ENCODE measurements around the gene PALM.
"Not testable (repeated sequence)": the region's sequence is repeated elsewhere in the genome, so short reads cannot be mapped to it uniquely, and the experiment has no call there.

Gene PALM

GRCh38 chr19:679418-680286, 29.1 kb upstream of the PALM start:
- no peak for DNase-seq

GRCh38 chr19:680287-681028, 28.3 kb upstream of the PALM start:
- DNase-seq = peak; percentile 87

- no peak for DNase-seq
These were observed 27.4 kb upstream of the PALM start for GRCh38 chr19:681029-682019.

DNA sequence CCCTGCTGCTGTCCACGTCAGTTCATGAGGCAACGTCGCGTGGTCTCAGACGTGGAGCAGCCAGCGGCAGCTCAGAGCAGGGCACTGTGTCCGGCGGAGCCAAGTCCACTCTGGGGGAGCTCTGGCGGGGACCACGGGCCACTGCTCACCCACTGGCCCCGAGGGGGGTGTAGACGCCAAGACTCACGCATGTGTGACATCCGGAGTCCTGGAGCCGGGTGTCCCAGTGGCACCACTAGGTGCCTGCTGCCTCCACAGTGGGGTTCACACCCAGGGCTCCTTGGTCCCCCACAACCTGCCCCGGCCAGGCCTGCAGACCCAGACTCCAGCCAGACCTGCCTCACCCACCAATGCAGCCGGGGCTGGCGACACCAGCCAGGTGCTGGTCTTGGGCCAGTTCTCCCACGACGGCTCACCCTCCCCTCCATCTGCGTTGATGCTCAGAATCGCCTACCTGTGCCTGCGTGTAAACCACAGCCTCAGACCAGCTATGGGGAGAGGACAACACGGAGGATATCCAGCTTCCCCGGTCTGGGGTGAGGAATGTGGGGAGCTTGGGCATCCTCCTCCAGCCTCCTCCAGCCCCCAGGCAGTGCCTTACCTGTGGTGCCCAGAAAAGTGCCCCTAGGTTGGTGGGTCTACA, 25.9 kb upstream of the PALM start:
- DNase-seq = no peak

GRCh38 chr19:685454-685931, 23.2 kb upstream of the PALM start:
- no peak for DNase-seq

DNA sequence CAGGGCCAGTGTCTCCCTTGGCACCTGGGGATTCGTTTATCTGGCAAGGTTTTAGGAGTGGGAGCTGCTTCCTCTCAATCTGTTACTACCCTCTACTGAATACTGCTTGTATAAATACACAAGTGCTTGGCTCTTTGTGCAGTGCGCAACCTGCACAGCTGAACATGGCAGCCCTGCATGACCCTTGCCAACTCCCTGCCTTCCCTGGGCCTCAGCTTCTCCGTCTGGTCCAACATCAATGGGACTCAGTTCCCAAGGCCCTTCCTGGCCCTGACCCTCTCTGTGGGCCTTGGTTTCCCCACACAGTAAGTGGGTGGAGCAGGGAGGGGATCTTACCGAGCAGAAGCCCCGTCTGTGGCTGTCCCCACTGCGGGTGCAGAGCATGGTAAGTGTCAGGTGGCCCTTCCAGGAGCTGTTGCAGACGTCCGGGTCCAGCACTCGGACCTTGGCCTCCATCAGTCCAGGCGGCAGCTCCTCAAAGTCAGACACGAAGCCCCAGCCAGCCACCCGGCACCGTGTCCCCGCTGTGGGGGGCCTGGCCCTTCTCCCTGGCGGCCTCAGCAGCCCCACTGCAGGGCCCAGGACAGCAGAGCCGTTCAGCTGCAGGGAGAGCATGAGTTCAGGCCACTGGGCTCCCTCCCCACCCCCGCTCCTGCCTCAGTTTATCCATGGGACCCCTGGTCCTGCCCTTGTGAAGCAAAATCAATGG, 22.0 kb upstream of the PALM start:
- DNase-seq = no peak

GRCh38 chr19:687569-688166, 21.1 kb upstream of the PALM start:
- DNase-seq = no peak

- DNase-seq = no peak
These were observed 20.5 kb upstream of the PALM start for GRCh38 chr19:688214-688613.

DNA sequence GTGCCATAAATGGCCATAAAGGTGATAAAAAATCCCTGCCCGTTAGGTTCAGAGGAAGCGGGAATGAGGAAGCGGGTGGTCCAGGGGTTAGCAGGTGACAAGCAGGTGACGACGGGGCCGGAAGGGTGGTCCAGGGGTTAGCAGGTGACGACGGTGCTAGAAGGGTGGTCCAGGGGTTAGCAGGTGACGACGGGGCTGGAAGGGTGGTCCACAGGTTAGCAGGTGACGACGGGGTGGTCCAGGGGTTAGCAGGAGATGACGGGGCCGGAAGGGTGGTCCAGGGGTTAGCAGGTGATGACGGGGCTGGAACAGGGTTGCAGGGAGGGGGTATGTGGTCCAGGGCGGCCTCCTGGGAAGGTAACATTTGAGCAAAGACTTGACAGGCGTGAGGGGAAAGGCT, 19.7 kb upstream of the PALM start:
- DNase-seq = no peak

GRCh38 chr19:690203-690602, 18.5 kb upstream of the PALM start:
- no peak for DNase-seq

DNA sequence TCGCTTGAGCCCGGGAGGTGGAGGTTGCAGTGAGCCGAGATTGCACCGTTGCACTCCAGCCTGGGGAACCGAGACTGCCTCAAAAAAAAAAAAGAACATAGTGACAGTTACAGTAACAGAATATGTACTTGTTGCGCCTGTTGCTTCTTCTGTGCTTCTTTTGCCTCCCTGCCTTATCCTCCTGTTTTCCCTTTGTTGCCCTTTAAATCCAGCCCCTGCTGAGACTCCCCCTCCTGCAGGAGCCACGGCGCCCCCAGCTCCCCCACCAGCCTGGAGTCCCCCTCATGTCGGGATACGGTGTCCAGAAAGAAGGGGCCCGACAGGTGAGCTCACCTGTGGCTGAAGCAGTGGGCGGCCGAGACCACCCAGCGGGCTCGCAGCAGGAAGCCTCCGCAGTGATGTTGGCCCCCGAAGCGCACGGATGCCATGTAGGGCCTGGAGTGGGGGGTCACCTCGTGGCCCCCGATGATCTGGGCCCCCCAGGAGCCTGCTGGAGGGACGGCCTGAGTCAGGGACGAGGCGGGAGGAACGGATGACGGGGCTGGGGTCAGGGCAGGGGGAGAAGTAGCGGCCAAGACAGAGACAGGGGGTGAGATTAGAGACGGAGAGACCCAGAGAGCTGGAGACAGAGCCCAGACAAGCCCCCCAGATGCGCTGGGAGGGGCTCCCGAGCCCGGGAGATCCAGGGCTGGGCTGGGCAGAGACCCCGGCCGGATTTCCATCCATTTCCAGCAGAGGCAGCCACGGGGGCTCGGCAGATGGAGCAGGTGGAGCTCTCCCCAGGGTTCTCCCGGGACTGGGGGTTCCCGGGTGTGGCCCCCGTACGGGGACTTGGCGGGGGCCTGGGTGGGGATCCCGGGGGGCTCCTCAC, 14.0 kb upstream of the PALM start:
- no peak for DNase-seq

- DNase-seq = no peak
These were observed 13.3 kb upstream of the PALM start, which contains the start of gene PRSS57 for GRCh38 chr19:695352-695949. TSS of gene PRSS57 (minus strand) at chr19:695452. CDS start at chr19:695430, 22 bp downstream.

GRCh38 chr19:698529-698928, 10.2 kb upstream of the PALM start:
- not testable (repeated sequence) for DNase-seq

GRCh38 chr19:699885-700284, 8.8 kb upstream of the PALM start:
- DNase-seq = not testable (repeated sequence)

DNA sequence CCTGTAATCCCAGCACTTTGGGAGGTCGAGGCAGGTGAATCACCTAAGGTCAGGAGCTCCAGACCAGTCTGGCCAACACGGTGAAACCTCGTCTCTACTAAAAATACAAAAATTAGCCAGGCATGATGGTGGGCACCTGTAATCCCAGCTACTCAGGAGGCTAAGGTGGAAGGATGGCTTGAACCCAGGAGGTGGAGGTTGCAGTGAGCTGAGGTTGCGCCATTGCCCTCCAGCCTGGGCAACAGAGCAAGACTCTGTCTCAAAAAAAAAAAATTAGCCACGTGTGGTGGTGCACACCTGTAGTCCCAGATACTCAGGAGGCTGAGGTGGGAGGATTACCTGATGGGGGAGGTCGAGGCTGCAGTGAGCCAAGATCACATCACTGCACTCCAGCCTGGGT, 5.9 kb upstream of the PALM start:
- not testable (repeated sequence) for DNase-seq

GRCh38 chr19:703329-703650, 5.4 kb upstream of the PALM start:
- no peak for DNase-seq

DNA sequence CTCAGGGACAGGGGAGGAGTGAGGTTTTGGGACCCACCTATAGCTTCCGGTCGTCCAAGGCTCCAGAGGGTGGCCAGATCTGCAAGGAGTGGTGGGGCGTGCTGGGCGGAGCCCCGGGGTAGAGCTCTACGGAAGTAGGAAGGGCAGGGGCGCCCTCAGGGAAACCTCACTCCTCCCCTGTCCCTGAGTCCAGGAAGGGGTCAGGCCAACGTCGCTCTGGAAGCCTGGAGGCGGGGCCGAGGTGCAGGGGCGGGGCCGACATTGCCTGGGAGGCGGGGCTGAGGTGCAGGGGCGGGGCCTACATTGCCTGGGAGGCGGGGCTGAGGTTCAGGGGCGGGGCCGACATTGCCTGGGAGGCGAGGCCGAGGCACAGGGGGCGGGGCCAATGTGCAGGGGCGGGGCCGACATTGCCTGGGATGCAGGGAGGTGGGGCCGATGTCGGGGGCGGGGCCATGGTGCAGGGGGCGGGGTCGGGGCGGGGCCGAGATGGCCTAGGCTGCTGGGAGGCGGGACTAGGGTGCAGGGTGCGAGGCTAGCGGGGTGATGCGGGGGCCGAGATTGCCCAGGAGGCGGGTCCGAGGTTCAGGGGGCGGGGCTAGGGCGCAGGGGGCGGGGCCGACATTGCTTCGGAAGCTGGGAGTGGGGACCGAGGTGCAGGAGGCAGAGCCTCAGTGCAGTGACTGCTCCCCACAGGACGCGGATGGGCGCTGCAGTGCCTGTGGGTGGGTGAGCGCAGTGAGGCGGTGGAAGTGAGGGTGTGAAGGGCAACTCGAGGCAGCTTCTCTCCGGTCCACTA, 4.9 kb upstream of the PALM start:
- no peak for DNase-seq

GRCh38 chr19:704447-704741, 4.3 kb upstream of the PALM start:
- no peak for DNase-seq

All from NCI-H2107 (cell line).